Caco-2 (cell line): ENCODE results near the gene GLDC. TPM values are rescaled to one million over a fixed set of nuclear protein-coding genes. Genes with fewer than 3 reads are reported as not detected.

Experiments used
- BruUV-seq: library from RNA; stranded (reverse); fragments of 400-500 nt; replicated peaks from 2 replicates; lab custom pipeline; 2021; lab: Mats Ljungman, UMichigan
- CTCF ChIA-PET: fragments of 300-600 bp; sonication (Branson Sonifier 250); formaldehyde crosslinking; loops from one replicate; lab custom pipeline; 2022; ENCODE audit warnings: antibody characterized with exemption; lab: Charles Lee
- POLR2A ChIA-PET: fragments of 300-600 bp; sonication (Branson Sonifier 250); formaldehyde crosslinking; loops from one replicate; lab custom pipeline; 2022; ENCODE audit warnings: antibody characterized with exemption; lab: Charles Lee
- DNase-seq, 2 experiments: peaks; one replicate each; pipeline versions ENCODE4 v3.0.0 to v3.0.0-alpha.2; 2020 to 2022
- H3K27me3 ChIP-seq: replicated peaks from 2 replicates; pipeline ENCODE4 v1.6.0; 2011; ENCODE audit warnings: low read length; ENCODE audit not compliant: control insufficient read depth, insufficient read depth
- H3K36me3 ChIP-seq: 2 replicates; pipeline ENCODE4 v1.5.1; 2011; ENCODE audit warnings: low read length; ENCODE audit not compliant: control insufficient read depth, insufficient read depth
- H3K4me1 ChIP-seq: fragments of 250-450 bp; sonication (Bioruptor Pico); 2 replicates; pipeline ENCODE4 v1.5.1; 2020; ENCODE audit warnings: mild to moderate bottlenecking
- H3K4me3 ChIP-seq: 2 replicates; pipeline ENCODE4 v1.5.1; 2011; ENCODE audit warnings: low read depth, mild to moderate bottlenecking, control low read depth, low read length
- H3K9me3 ChIP-seq: fragments of 250-450 bp; sonication (Bioruptor Pico); 2 replicates; pipeline ENCODE4 v1.5.1; 2020; ENCODE audit warnings: mild to moderate bottlenecking, moderate library complexity
- H3K27ac Mint-ChIP-seq: one replicate; pipeline ENCODE4 v1.8.0; 2022; ENCODE audit warnings: mixed read lengths; ENCODE audit not compliant: unreplicated experiment
- H3K27me3 Mint-ChIP-seq: one replicate; pipeline ENCODE4 v1.8.0; 2022; ENCODE audit warnings: mixed read lengths; ENCODE audit not compliant: insufficient read depth, unreplicated experiment
- H3K36me3 Mint-ChIP-seq: one replicate; pipeline ENCODE4 v1.8.0; 2022; ENCODE audit warnings: mild to moderate bottlenecking, mixed read lengths; ENCODE audit not compliant: insufficient read depth, unreplicated experiment
- H3K4me1 Mint-ChIP-seq: one replicate; pipeline ENCODE4 v1.8.0; 2022; ENCODE audit warnings: low read depth, mixed read lengths; ENCODE audit not compliant: unreplicated experiment
- H3K4me3 Mint-ChIP-seq: one replicate; pipeline ENCODE4 v1.8.0; 2022; ENCODE audit warnings: mild to moderate bottlenecking, moderate library complexity, mixed read lengths; ENCODE audit not compliant: unreplicated experiment
- H3K9me3 Mint-ChIP-seq: one replicate; pipeline ENCODE4 v1.8.0; 2022; ENCODE audit warnings: mixed read lengths; ENCODE audit not compliant: unreplicated experiment
- CTCF ChIP-seq, 2 experiments: fragments of 200-600 bp in 1 of 2; IDR thresholded peaks; 1 replicate in 1 of 2; 2 replicates in 1 of 2; pipeline versions ENCODE4 v1.5.1 to v1.8.0; 2011 to 2022; ENCODE audit warnings: antibody characterized with exemption in 1 of 2, control low read depth in 1 of 2, inconsistent platforms in 1 of 2, low read depth in 1 of 2, low read length in 1 of 2, mild to moderate bottlenecking in 1 of 2, moderate library complexity in 1 of 2; ENCODE audit not compliant: insufficient read depth in 1 of 2, severe bottlenecking in 1 of 2, unreplicated experiment in 1 of 2
- intact Hi-C: fragments of 100-400 bp; cut with micrococcal nuclease; formaldehyde crosslinking; loops from one replicate; pipeline ENCODE4 v1.10.0; 2022; ENCODE audit not compliant: unreplicated experiment
- total RNA-seq: library from RNA; stranded (reverse); gene quantifications from 2 replicates; pipeline ENCODE4 v1.2.3, GENCODE V29; 2022

The GLDC gene
- total RNA-seq, 1 experiment from 2014 or later, result 320 TPM

- H3K4me3 ChIP-seq, result no peak overlapping the region
- no peaks in the 10 kb centered on the region for H3K27me3 ChIP-seq
- H3K27me3 Mint-ChIP-seq, result no peaks in the 10 kb centered on the region
- no peaks in the 10 kb centered on the region for H3K9me3 Mint-ChIP-seq
- intact Hi-C loops, result no loop called here
- H3K9me3 ChIP-seq, result no peaks in the 10 kb centered on the region
- peaks cover under 1% of the 10 kb centered on the region for H3K4me1 Mint-ChIP-seq
- peaks cover 21% of the 10 kb centered on the region for H3K4me1 ChIP-seq
- peaks cover 39% of the 10 kb centered on the region for H3K36me3 Mint-ChIP-seq
- ChIA-PET CTCF (no interaction called here), POLR2A (no interaction called here)
- no peaks in the 10 kb centered on the region for H3K36me3 ChIP-seq
- H3K4me3 Mint-ChIP-seq, result no peak overlapping the region
- no peak overlapping the region for H3K27ac Mint-ChIP-seq
- no TSS peak for BruUV-seq
- no peak for TF ChIP-seq CTCF (IDR thresholded peaks at IDR 0.05; ENCODE audit: insufficient read depth in 1 of 2, low read depth in 1 of 2, low read length in 1 of 2, severe bottlenecking in 1 of 2, unreplicated experiment in 1 of 2)
- no peak for DNase-seq
These were observed 13.3 kb upstream of the GLDC start for GRCh38 chr9:6658628-6659353.

GRCh38 chr9:6656614-6657300 is 11.2 kb upstream of the GLDC start:
- intact Hi-C loops, result no loop called here
- BruUV-seq, result no TSS peak
- H3K36me3 Mint-ChIP-seq, result peaks cover 48% of the 10 kb centered on the region
- DNase-seq, result no peak
- no peak overlapping the region for H3K4me3 Mint-ChIP-seq
- no peaks in the 10 kb centered on the region for H3K27me3 ChIP-seq
- no peak overlapping the region for H3K27ac Mint-ChIP-seq
- no peaks in the 10 kb centered on the region for H3K9me3 Mint-ChIP-seq
- H3K27me3 Mint-ChIP-seq, result no peaks in the 10 kb centered on the region
- no peak for TF ChIP-seq CTCF (IDR thresholded peaks at IDR 0.05; ENCODE audit: insufficient read depth in 1 of 2, low read depth in 1 of 2, low read length in 1 of 2, severe bottlenecking in 1 of 2, unreplicated experiment in 1 of 2)
- no peak overlapping the region for H3K4me3 ChIP-seq
- H3K4me1 Mint-ChIP-seq, result no peaks in the 10 kb centered on the region
- H3K36me3 ChIP-seq, result no peaks in the 10 kb centered on the region
- ChIA-PET CTCF (interaction anchor here (1.2 kb wide), 1 partner anchor 11 kb away, joined by 3 read pairs; no protein-coding TSS in a partner anchor), POLR2A (no interaction called here)
- peaks cover 4% of the 10 kb centered on the region; the same call in 1 of the 2 replicates for H3K4me1 ChIP-seq
- H3K9me3 ChIP-seq, result no peaks in the 10 kb centered on the region

GRCh38 chr9:6655036-6655435 is 9.5 kb upstream of the GLDC start:
- no peak for DNase-seq
- Mint-ChIP-seq H3K27ac (no peak overlapping the region), H3K4me3 (no peak overlapping the region), H3K9me3 (no peaks in the 10 kb centered on the region), H3K36me3 (peaks cover 64% of the 10 kb centered on the region), H3K4me1 (no peaks in the 10 kb centered on the region), H3K27me3 (no peaks in the 10 kb centered on the region)
- H3K27me3 ChIP-seq, result no peaks in the 10 kb centered on the region
- ChIA-PET CTCF (no interaction called here), POLR2A (no interaction called here)
- H3K9me3 ChIP-seq, result no peaks in the 10 kb centered on the region
- H3K36me3 ChIP-seq, result no peaks in the 10 kb centered on the region
- intact Hi-C loops, result no loop called here
- H3K4me3 ChIP-seq, result no peak overlapping the region
- H3K4me1 ChIP-seq, result 0 out of 2 replicates have a peak, but pooled peaks cover 3% of the 10 kb centered on the region
- TF ChIP-seq CTCF (IDR thresholded peaks at IDR 0.05; ENCODE audit: insufficient read depth in 1 of 2, low read depth in 1 of 2, low read length in 1 of 2, severe bottlenecking in 1 of 2, unreplicated experiment in 1 of 2), result no peak
- BruUV-seq, result no TSS peak
